OCI-LY1 (cell line): ENCODE results near the gene RASSF4.

Source experiments
- H2AFZ ChIP-seq: fragments of 200-600 bp; sonication (generic), shearing (Covaris generic); 2 replicates; pipeline ENCODE4 v1.6.0; 2014; ENCODE audit warnings: antibody characterized with exemption, mild to moderate bottlenecking, low read length
- H3F3A ChIP-seq: fragments of 200-600 bp; sonication (generic), shearing (Covaris generic); 2 replicates; pipeline ENCODE4 v1.6.0; 2014; ENCODE audit warnings: mild to moderate bottlenecking, antibody characterized with exemption, low read length, moderate library complexity; ENCODE audit not compliant: insufficient read depth
- H3K27ac ChIP-seq: fragments of 200-600 bp; sonication (generic); 2 replicates; pipeline ENCODE4 v1.5.1; 2014; ENCODE audit warnings: low read length, mixed run types, mild to moderate bottlenecking, low read depth; ENCODE audit not compliant: poor library complexity, severe bottlenecking
- H3K27me3 ChIP-seq: fragments of 200-600 bp; sonication (generic); 2 replicates; pipeline ENCODE4 v1.6.0; 2014; ENCODE audit warnings: antibody characterized with exemption, mild to moderate bottlenecking, low read length, moderate library complexity; ENCODE audit not compliant: insufficient read depth
- H3K36me3 ChIP-seq: fragments of 200-600 bp; sonication (generic); 2 replicates; pipeline ENCODE4 v1.6.1; 2014; ENCODE audit warnings: mild to moderate bottlenecking, antibody characterized with exemption, low read length, moderate library complexity, mixed read lengths; ENCODE audit not compliant: insufficient read depth
- H3K4me1 ChIP-seq: fragments of 200-600 bp; sonication (generic); 2 replicates; pipeline ENCODE4 v1.5.1; 2014; ENCODE audit warnings: mild to moderate bottlenecking, low read length, moderate library complexity; ENCODE audit not compliant: insufficient read depth, severe bottlenecking
- H3K4me2 ChIP-seq: fragments of 200-600 bp; sonication (generic), shearing (Covaris generic); 2 replicates; pipeline ENCODE4 v1.6.1; 2014; ENCODE audit warnings: low read length
- H3K4me3 ChIP-seq: fragments of 200-600 bp; sonication (generic); 2 replicates; pipeline ENCODE4 v1.5.1; 2014; ENCODE audit warnings: low read length, low read depth, mild to moderate bottlenecking, mixed read lengths; ENCODE audit not compliant: poor library complexity, severe bottlenecking
- H3K79me2 ChIP-seq: fragments of 200-600 bp; shearing (Covaris generic); 2 replicates; pipeline ENCODE4 v1.6.1; 2016; ENCODE audit warnings: mixed run types, low read length, mixed read lengths; ENCODE audit not compliant: insufficient read depth
- H3K9ac ChIP-seq: fragments of 200-600 bp; sonication (generic), shearing (Covaris generic); 2 replicates; pipeline ENCODE4 v1.6.1; 2014; ENCODE audit warnings: mild to moderate bottlenecking, low read length, mixed read lengths
- H3K9me2 ChIP-seq: fragments of 200-600 bp; sonication (generic), shearing (Covaris generic); 2 replicates; pipeline ENCODE4 v1.6.1; 2014; ENCODE audit warnings: low read depth, mild to moderate bottlenecking, low read length, mixed read lengths
- H3K9me3 ChIP-seq: fragments of 200-600 bp; shearing (Covaris generic); 2 replicates; pipeline ENCODE4 v1.6.1; 2014; ENCODE audit warnings: low read length, mixed read lengths
- H4K20me1 ChIP-seq: fragments of 200-600 bp; sonication (generic), shearing (Covaris generic); 2 replicates; pipeline ENCODE4 v1.6.0; 2016; ENCODE audit warnings: mild to moderate bottlenecking, low read length; ENCODE audit not compliant: insufficient read depth
- CTCF ChIP-seq: fragments of 200-600 bp; sonication (generic), shearing (Covaris generic); IDR thresholded peaks from 2 replicates; pipeline ENCODE4 v1.5.1; 2017; ENCODE audit warnings: mild to moderate bottlenecking, antibody characterized with exemption, low read length, moderate library complexity, mixed read lengths
- EZH2 ChIP-seq: fragments of 200-600 bp; sonication (generic), shearing (Covaris generic); IDR thresholded peaks from 2 replicates; pipeline ENCODE4 v1.8.0; 2017; ENCODE audit warnings: borderline replicate concordance, mixed run types, mild to moderate bottlenecking, antibody characterized with exemption, low read length, moderate library complexity, mixed read lengths

The RASSF4 gene

GRCh38 chr10:44922021-44922420 lies 37.6 kb upstream of the RASSF4 start:
- Histone ChIP-seq H3K36me3 (no peaks in the 10 kb centered on the region), H3K4me1 (no peaks in the 10 kb centered on the region), H3K4me2 (no peak overlapping the region), H3K27me3 (0 out of 2 replicates have a peak, but pooled peaks cover 4% of the 10 kb centered on the region), H3K9me3 (no peaks in the 10 kb centered on the region), H3F3A (no peaks in the 10 kb centered on the region), H2AFZ (no peak overlapping the region), H3K4me3 (no peak overlapping the region), H4K20me1 (no peaks in the 10 kb centered on the region), H3K9me2 (no peaks in the 10 kb centered on the region), H3K9ac (no peak overlapping the region), H3K27ac (no peak overlapping the region), H3K79me2 (no peaks in the 10 kb centered on the region)
- TF ChIP-seq EZH2 = no peak
- no peak for TF ChIP-seq CTCF

- no peak overlapping the region for H2AFZ ChIP-seq
- no peaks in the 10 kb centered on the region for H3K36me3 ChIP-seq
- no peak overlapping the region for H3K27ac ChIP-seq
- H3K9me2 ChIP-seq = no peaks in the 10 kb centered on the region
- no peaks in the 10 kb centered on the region for H3K4me1 ChIP-seq
- H4K20me1 ChIP-seq = no peaks in the 10 kb centered on the region
- H3K9ac ChIP-seq = no peak overlapping the region
- H3K27me3 ChIP-seq = 0 out of 2 replicates have a peak, but pooled peaks cover 4% of the 10 kb centered on the region
- H3K79me2 ChIP-seq = no peaks in the 10 kb centered on the region
- H3K9me3 ChIP-seq = no peaks in the 10 kb centered on the region
- TF ChIP-seq EZH2 = no peak
- no peak for TF ChIP-seq CTCF
- no peak overlapping the region for H3K4me2 ChIP-seq
- no peaks in the 10 kb centered on the region for H3F3A ChIP-seq
- H3K4me3 ChIP-seq = no peak overlapping the region
These were observed 36.6 kb upstream of the RASSF4 start for GRCh38 chr10:44922796-44923545.

GRCh38 chr10:44923611-44924010 lies 36.0 kb upstream of the RASSF4 start:
- Histone ChIP-seq H3K36me3 (no peaks in the 10 kb centered on the region), H3K9ac (no peak overlapping the region), H3K27me3 (0 out of 2 replicates have a peak, but pooled peaks cover 4% of the 10 kb centered on the region), H4K20me1 (no peaks in the 10 kb centered on the region), H3F3A (no peaks in the 10 kb centered on the region), H3K4me3 (no peak overlapping the region), H3K4me1 (no peaks in the 10 kb centered on the region), H2AFZ (no peak overlapping the region), H3K9me3 (no peaks in the 10 kb centered on the region), H3K27ac (no peak overlapping the region), H3K4me2 (no peak overlapping the region), H3K9me2 (no peaks in the 10 kb centered on the region), H3K79me2 (no peaks in the 10 kb centered on the region)
- no peak for TF ChIP-seq CTCF
- TF ChIP-seq EZH2 = no peak
